Neutrophil (primary cell): ENCODE data around the gene PPM1L.

Experiments
- H3K27ac ChIP-seq: fragments of 200-600 bp; sonication (generic); 2 replicates; pipeline ENCODE4 v1.5.1; 2016; ENCODE audit warnings: mild to moderate bottlenecking, moderate library complexity
- H3K27me3 ChIP-seq: fragments of 200-600 bp; sonication (generic); 2 replicates; pipeline ENCODE4 v1.6.0; 2016; ENCODE audit warnings: mild to moderate bottlenecking
- H3K36me3 ChIP-seq: fragments of 200-600 bp; sonication (generic); 2 replicates; pipeline ENCODE4 v1.5.1; 2017
- H3K4me1 ChIP-seq, 2 experiments: fragments of 200-600 bp in 1 of 2; sonication (generic) in 1 of 2; 1 replicate in 1 of 2; 2 replicates in 1 of 2; pipeline versions ENCODE4 v1.5.1 to v1.6.1; 2013 to 2016; ENCODE audit warnings: low read depth in 1 of 2, low read length in 1 of 2, mild to moderate bottlenecking in 1 of 2, moderate library complexity in 1 of 2; ENCODE audit not compliant: control insufficient read depth in 1 of 2, insufficient read depth in 1 of 2
- H3K4me3 ChIP-seq, 2 experiments: fragments of 200-600 bp in 1 of 2; sonication (generic) in 1 of 2; 1 replicate in 1 of 2; 2 replicates in 1 of 2; pipeline ENCODE4 v1.5.1; 2013 to 2016; ENCODE audit warnings: low read depth in 1 of 2, low read length in 1 of 2, mild to moderate bottlenecking in 1 of 2, moderate library complexity in 1 of 2
- H3K9me3 ChIP-seq: fragments of 200-600 bp; sonication (generic); 2 replicates; pipeline ENCODE4 v1.5.1; 2016
- CTCF ChIP-seq: fragments of 200-600 bp; sonication (generic); IDR thresholded peaks from 2 replicates; pipeline ENCODE4 v1.5.1; 2016; ENCODE audit warnings: antibody characterized with exemption

PPM1L gene

GRCh38 chr3:160968761-160969160 is 212.7 kb downstream of the PPM1L start:
- Histone ChIP-seq H3K9me3 (no peaks in the 10 kb centered on the region), H3K4me3 (no peak overlapping the region), H3K36me3 (no peaks in the 10 kb centered on the region), H3K27ac (peak overlapping the region; percentile 37), H3K27me3 (no peaks in the 10 kb centered on the region), H3K4me1 (peaks cover 5 to 17% of the 10 kb centered on the region in 2 experiments)
- no peak for TF ChIP-seq CTCF

DNA sequence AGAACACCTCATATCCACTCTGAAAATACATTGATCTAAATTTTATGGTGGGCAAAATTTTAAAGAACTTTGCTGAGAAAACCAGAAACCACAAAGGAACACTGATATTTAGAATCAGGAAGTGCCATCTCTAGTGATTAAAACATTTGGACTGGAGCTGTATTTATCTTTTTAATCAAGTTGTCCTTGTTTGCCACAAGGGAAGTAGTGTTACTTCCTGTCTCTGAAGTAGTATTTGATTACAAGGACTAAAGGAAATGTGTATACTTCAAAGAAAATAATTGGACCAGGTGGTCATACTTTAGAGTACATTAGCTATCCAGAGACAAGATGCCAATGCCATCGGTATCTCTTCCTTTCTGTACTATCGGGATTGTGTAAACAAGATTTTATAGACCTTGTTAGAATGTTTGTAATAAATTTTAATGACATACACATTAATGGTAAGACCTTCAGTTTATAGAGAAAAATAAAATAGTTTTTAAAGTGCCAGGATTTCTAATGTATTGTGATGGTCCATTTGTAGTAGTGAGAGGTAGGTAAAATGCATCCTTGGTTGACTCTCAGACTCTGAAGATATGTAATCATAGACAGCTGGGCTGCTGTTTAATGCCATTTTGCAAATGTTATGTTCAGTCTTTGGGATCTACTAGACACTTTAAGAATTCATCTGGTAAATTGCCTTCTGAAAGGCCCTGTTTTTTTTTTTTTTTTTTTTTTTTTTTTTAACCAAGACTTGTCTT is 217.2 kb downstream of the PPM1L start:
- Histone ChIP-seq H3K4me1 (peaks cover 15 to 27% of the 10 kb centered on the region in 2 experiments), H3K27ac (peak overlapping the region; percentile 50), H3K36me3 (no peaks in the 10 kb centered on the region), H3K4me3 (no peak overlapping the region), H3K9me3 (no peaks in the 10 kb centered on the region), H3K27me3 (no peaks in the 10 kb centered on the region)
- no peak for TF ChIP-seq CTCF

DNA sequence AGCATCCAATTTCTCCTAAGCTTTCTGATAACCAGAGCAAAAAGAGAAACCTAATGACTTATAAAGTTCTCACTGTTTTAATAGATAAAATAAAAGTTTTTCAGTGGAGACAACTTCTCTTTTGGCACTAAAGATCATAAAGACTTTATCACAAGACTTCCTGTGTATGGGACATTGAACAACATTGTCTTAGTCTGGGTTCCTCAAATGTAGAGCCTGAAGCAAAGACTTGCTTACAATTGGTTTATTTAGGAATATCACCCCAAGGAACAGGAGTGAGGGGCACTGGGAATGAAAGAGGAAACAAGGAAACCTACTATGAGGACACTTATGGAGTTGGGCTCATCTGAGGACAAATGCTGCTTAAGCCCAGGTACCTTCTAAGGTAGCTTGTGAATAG is 221.7 kb downstream of the PPM1L start:
- Histone ChIP-seq H3K4me3 (no peak overlapping the region), H3K9me3 (no peaks in the 10 kb centered on the region), H3K27ac (peak overlapping the region; percentile 84), H3K4me1 (peaks cover 60 to 64% of the 10 kb centered on the region in 2 experiments), H3K27me3 (no peaks in the 10 kb centered on the region), H3K36me3 (no peaks in the 10 kb centered on the region)
- no peak for TF ChIP-seq CTCF

DNA sequence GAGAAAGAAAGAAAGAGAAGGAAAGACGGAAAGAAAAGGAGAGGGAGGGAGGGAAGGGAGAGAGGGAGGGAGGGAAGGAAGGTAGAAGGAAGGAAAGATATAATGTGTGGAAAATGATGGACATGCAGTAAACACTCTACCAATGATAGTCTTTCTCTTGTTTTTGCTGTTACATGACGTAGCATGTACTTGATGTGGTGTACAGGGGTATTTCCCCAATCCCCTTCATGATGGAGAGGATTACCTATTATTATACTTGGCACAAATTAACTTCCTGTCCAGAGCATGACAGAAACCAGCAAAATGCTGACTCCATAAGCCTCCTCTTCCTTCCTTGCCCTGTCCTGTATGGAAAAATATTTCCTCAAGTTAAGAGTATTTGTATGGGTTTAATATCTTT is 224.7 kb downstream of the PPM1L start:
- no peak for TF ChIP-seq CTCF
- Histone ChIP-seq H3K9me3 (no peaks in the 10 kb centered on the region), H3K4me3 (peak overlapping the region; percentile 2 to 41), H3K27ac (peak overlapping the region; percentile 84), H3K4me1 (peaks cover 63 to 66% of the 10 kb centered on the region in 2 experiments), H3K27me3 (no peaks in the 10 kb centered on the region), H3K36me3 (no peaks in the 10 kb centered on the region)

GRCh38 chr3:160981217-160981938 is 225.3 kb downstream of the PPM1L start:
- H3K4me1 ChIP-seq, result peaks cover 70 to 72% of the 10 kb centered on the region in 2 experiments
- peak overlapping the region; percentile 84 for H3K27ac ChIP-seq
- no peaks in the 10 kb centered on the region for H3K9me3 ChIP-seq
- H3K27me3 ChIP-seq, result no peaks in the 10 kb centered on the region
- H3K36me3 ChIP-seq, result no peaks in the 10 kb centered on the region
- no peak for TF ChIP-seq CTCF
- H3K4me3 ChIP-seq, result peak overlapping the region; percentile 2 to 41
